GM21786 (cell line): Measurements from ENCODE around the gene ABHD17C.

Experiments
- ATAC-seq: cut with Tn5 transposase; IDR thresholded peaks from one replicate; pipeline ENCODE4 v1.9.1; 2021; ENCODE audit not compliant: unreplicated experiment

Gene ABHD17C

GRCh38 chr15:80727596-80727995 lies 32.5 kb downstream of the ABHD17C start:
- ATAC-seq, result no peak

GRCh38 chr15:80730387-80730786 lies 35.3 kb downstream of the ABHD17C start:
- ATAC-seq, result no peak

- no peak for ATAC-seq
Observed at GRCh38 chr15:80730926-80731325, 35.8 kb downstream of the ABHD17C start.

GRCh38 chr15:80732167-80732566 lies 37.1 kb downstream of the ABHD17C start:
- no peak for ATAC-seq

- ATAC-seq, result no peak
Observed at GRCh38 chr15:80732818-80733217, 37.7 kb downstream of the ABHD17C start.

GRCh38 chr15:80733460-80733859 lies 38.4 kb downstream of the ABHD17C start:
- ATAC-seq, result no peak

GRCh38 chr15:80735344-80735743 lies 40.2 kb downstream of the ABHD17C start:
- ATAC-seq, result no peak

GRCh38 chr15:80736560-80736959 lies 41.5 kb downstream of the ABHD17C start:
- no peak for ATAC-seq

GRCh38 chr15:80739919-80740318 lies 44.8 kb downstream of the ABHD17C start:
- no peak for ATAC-seq

GRCh38 chr15:80742081-80742480 lies 47.0 kb downstream of the ABHD17C start:
- ATAC-seq, result no peak

GRCh38 chr15:80743189-80743833 lies 48.2 kb downstream of the ABHD17C start:
- ATAC-seq, result no peak

- no peak for ATAC-seq
Observed at GRCh38 chr15:80744415-80744814, 49.3 kb downstream of the ABHD17C start.

GRCh38 chr15:80744826-80745225 lies 49.7 kb downstream of the ABHD17C start:
- ATAC-seq, result no peak

- ATAC-seq, result no peak
Observed at GRCh38 chr15:80745888-80746287, 50.8 kb downstream of the ABHD17C start.

- ATAC-seq, result no peak
Observed at GRCh38 chr15:80747317-80748053, 52.4 kb downstream of the ABHD17C start.

GRCh38 chr15:80749589-80749988 lies 54.5 kb downstream of the ABHD17C start:
- no peak for ATAC-seq

- no peak for ATAC-seq
Observed at GRCh38 chr15:80750575-80750974, 55.5 kb downstream of the ABHD17C start.

- ATAC-seq, result no peak
Observed at GRCh38 chr15:80752204-80752603, 57.1 kb downstream of the ABHD17C start.

GRCh38 chr15:80753161-80753560 lies 58.1 kb downstream of the ABHD17C start:
- no peak for ATAC-seq

GRCh38 chr15:80754014-80754413 lies 58.9 kb downstream of the ABHD17C start:
- no peak for ATAC-seq

GRCh38 chr15:80755885-80756284 lies 60.8 kb downstream of the ABHD17C start:
- no peak for ATAC-seq

GRCh38 chr15:80758130-80758745 lies 63.1 kb downstream of the ABHD17C start:
- no peak for ATAC-seq
